ENCODE data around the gene IL12RB1.

DNA sequence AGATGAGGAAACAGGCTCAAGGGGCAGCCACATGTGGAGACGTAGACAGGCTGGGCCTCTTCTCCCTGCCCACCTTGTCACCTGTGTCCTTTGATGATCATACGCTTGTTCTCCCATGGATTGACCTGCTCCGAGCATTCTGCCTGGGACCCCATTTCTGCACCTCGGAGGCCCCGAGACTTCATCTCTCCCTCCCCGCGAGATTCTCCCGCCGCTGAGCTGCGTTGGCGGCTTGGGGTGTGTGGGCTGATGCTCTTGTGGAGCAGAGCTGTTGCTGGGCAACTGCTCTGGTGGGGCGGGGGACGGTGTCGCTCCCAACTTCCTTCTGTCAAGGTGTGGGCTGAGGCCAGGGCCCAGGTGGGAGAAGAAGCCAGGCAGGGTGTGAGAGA is 33.0 kb upstream of the IL12RB1 start:
- TF ChIP-seq, protein P1, sequence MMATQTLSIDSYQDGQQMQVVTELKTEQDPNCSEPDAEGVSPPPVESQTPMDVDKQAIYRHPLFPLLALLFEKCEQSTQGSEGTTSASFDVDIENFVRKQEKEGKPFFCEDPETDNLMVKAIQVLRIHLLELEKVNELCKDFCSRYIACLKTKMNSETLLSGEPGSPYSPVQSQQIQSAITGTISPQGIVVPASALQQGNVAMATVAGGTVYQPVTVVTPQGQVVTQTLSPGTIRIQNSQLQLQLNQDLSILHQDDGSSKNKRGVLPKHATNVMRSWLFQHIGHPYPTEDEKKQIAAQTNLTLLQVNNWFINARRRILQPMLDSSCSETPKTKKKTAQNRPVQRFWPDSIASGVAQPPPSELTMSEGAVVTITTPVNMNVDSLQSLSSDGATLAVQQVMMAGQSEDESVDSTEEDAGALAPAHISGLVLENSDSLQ (IDR thresholded peaks at IDR 0.05), result no peak
- no peak for TF ChIP-seq SMAD5 (IDR thresholded peaks at IDR 0.05; ENCODE audit: low read depth)
- no peak for TF ChIP-seq TBL1XR1 (IDR thresholded peaks at IDR 0.05; ENCODE audit: low read depth, low read length)
- TF ChIP-seq CTCF (IDR thresholded peaks at IDR 0.05 in 2 of 3, conservative IDR thresholded peaks at IDR 0.05 in 1 of 3; ENCODE audit: control insufficient read depth in 2 of 3, extremely low read depth in 1 of 3, insufficient read depth in 1 of 3, low read depth in 3 of 3, low read length in 3 of 3), result no peak

Data from GM12878 (cell line).